Measurements from ENCODE around the gene RNF217.

The RNF217 gene

GRCh38 chr6:124990988-124991387 is 28.8 kb downstream of the RNF217 start:
- FAIRE-seq: no peak

DNA sequence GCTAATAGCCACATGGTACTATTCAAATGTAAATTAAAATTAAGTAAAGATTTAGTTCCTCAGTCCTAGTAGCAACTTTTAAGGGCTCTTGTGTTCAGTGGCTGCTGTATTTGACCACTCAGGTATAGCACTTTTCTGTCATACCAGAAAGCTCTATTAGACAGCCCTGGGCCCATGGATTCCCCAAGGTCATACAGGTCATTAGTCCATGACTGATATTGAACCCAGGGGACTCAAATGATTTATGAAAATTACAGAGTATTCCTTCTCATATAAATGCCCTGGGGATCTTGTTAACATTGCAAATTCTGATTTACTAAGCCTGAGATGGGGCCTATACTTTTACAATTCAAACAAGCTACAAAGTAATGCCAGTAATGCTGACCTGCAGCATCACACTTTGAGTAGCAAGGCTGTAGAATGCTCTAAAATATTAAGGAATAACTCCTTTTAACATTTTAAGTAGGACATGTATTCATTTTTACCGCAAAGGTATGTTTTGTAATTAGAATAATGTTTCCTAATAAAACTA is 29.6 kb downstream of the RNF217 start:
- FAIRE-seq: no peak

GRCh38 chr6:124993327-124993726 is 31.1 kb downstream of the RNF217 start:
- no peak for FAIRE-seq

GRCh38 chr6:124994648-124995047 is 32.4 kb downstream of the RNF217 start:
- FAIRE-seq: no peak

DNA sequence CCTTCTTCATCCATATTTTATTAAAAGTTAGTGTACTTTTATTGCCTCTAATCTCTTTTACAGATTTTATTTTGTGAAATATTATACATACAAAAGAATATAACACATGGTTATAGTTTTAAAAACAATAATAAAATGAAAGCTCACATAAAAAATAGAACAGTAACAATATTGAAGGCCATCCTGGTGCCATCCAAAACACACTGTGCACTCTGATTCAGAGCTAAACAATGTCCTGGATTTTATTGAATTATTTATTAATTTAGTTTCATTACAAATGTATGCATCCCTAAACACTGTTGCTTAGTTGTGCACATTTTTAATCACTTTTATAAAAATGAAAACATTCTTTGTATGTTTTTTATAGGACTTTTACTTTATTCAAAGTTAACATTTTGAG is 32.9 kb downstream of the RNF217 start:
- no peak for FAIRE-seq

DNA sequence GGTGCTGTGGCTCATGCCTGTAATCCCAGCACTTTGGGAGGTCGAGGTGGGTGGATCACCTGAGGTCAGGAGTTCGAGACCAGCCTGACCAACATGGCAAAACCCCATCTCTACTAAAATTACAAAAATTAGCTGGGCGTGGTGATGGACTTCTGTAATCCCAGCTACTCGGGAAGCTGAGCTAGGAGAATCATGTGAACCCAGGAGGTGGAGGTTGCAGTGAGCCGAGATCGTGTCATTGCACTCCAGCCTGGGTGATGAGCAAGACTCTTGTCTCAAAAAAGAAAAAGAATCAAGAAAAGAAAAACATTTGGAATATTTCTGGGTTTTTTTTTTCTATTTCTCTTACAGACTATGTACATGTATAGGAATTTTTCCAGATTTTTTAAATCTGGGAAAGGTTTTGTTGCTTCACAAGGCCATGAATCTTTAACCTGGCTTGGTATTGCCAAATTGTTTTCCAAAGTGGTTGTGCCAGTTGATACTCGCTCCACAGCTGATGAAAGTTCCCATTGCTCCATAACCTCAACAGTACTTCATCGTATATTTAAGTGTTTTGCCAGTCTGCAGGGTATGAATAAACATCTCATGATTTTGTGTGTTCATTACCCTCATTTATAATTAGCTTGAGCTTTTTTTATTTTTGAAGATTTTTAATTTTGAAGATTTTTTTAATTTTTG is 33.5 kb downstream of the RNF217 start:
- peak; percentile 10 for FAIRE-seq

DNA sequence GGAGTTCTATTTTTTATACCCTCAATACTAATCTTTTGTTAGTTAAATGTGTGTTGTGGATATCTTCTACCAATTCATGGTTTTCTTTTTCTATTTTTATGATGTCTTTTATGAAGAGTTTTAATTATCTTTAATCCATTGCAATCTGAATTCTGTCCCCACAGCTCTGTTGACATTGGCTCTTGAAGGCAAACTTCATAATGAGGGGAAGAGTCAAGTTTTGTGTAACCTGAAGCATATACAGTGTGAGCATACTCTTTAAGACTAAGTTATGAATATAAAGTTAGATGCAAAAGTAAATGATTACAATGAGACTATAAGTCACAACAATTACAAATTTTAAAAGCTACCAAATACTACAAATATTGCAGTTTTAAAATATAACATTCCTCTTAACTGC is 34.2 kb downstream of the RNF217 start:
- no peak for FAIRE-seq

DNA sequence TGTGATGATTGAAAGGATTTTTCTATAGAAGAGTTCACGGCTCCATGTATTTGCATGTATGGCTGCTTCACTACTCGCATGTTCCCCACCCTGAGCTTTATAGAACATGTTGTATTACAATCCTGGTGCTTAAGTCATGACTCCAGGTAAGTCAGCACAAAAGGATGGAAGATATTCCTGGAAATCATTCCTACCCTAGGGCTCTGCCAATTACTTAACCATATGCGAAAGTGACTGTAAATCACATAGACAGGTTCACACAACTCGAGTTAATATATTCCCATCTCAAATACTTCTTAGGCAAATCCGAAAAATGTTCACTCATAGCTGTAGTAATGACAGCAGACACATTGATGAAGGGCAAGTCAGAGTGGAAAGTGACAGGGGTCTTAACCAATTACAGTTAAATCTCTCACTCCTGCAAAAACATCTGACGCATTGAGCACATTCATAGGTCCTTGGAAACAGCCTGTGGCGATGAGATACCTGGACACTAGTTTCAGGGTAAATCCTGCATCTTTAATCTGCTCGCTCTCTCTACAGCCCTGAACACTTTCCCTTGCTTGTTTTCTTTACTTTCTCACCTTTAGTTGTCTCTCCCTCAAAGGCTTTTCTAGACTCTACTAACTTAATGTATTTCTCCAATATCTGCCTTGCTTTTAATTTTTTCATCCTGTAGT is 35.1 kb downstream of the RNF217 start:
- no peak for FAIRE-seq

DNA sequence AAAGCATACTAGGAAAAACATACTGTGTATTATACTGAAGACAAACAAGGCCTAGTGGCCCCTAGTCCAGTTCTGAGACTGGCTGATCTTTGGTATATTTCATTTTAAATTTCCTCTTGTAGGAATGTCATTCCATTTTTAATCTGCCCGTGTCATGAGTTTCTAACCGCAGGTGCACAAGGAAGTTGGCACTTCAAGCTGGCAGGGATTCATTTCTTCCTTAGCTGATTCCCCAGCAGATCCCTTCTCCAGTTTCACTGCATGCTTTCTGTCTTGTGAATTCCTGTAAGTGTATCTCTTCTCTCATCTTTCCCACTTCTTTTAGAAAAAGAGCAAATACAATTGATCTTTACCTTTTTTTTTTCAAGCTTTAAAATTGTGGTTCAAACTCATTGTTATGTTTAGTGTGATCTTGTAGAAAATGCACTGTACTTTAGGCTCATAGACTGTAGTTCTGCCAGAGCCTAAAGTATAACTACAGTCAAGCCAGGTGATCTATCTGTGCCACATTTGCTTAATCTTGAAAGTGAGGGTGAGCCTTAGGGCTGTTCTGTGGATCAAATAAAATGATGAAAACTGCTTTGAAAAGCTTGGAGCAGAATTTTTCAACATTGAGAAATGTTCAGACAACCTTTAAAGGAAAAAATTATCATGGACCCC is 37.0 kb downstream of the RNF217 start:
- no peak for FAIRE-seq

- FAIRE-seq: no peak
Observed at GRCh38 chr6:125001684-125002405, 39.6 kb downstream of the RNF217 start.

DNA sequence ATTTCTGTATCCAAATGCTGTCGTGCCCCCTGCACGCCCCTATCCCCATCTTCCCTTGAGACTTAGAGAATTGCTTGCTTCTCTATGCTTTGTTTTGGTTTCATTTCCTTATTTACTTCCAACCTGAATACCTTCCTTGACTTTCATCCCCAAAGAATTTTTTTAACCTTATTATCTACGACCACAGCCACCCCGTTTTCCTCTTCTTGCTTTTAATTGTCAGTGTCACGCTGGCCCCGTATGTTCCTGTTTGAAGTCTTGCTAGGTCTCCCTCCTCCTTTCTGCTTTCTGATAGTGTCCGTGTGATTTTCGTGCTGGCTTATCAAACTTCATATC is 40.1 kb downstream of the RNF217 start:
- FAIRE-seq: no peak

DNA sequence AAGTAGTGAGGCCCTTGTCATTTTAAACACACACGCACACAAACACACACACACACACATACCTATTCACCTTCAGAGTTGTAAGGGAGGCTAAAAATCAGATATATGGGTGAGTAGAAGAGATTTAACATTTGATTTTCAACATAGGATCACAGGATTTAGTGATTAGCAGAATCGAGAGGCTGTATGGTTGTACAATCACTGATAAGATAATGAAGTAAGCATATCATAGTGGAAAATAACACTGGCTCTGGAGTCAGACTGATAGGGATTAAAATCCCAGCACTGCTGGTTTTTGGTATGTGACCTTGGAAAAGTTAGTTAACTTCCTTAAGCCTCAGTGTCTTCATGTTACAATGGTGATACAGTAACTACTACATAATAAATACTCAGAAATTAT is 40.8 kb downstream of the RNF217 start:
- FAIRE-seq: no peak

DNA sequence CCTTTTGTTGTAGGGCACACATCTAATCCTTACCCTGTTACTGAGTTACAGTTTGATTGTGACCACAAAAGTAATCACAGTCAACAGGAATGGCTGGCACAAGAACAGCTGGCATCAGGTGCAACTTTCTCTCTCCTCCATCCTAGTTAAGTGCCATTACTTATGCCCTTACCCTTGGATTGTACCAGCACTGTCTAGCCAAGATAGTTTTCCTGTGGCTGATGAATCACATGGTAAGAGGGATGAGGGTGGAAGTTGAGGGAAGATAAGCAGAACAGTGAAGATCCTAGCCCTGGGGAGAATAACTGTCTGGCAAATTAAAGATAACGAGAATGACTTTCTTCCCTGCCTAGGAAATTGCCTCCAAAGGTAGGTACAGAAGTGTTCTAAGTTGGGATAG is 42.0 kb downstream of the RNF217 start:
- no peak for FAIRE-seq

GRCh38 chr6:125004797-125005595 is 42.8 kb downstream of the RNF217 start:
- FAIRE-seq: no peak

- no peak for FAIRE-seq
Observed at GRCh38 chr6:125008261-125008703, 46.0 kb downstream of the RNF217 start.

GRCh38 chr6:125008957-125009356 is 46.7 kb downstream of the RNF217 start:
- no peak for FAIRE-seq

DNA sequence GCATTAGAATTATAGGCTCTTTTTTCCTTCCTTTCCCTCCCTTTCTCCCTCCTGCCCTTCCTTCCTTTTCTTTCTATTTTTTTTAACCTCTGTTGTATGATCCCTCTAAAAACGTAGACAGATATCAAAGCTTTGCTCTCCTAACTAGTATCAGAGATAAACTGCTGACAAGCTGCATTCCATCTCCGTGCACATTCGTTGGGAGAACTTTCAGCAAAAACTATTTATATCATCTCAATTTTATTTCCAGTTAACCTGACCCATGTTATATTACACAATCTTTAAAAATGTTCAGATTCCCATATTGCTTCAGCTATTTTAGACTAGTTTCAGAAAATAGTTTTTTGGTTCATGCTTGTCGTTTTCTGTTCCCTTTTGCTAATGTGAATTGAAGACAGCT is 47.3 kb downstream of the RNF217 start:
- FAIRE-seq: no peak

DNA sequence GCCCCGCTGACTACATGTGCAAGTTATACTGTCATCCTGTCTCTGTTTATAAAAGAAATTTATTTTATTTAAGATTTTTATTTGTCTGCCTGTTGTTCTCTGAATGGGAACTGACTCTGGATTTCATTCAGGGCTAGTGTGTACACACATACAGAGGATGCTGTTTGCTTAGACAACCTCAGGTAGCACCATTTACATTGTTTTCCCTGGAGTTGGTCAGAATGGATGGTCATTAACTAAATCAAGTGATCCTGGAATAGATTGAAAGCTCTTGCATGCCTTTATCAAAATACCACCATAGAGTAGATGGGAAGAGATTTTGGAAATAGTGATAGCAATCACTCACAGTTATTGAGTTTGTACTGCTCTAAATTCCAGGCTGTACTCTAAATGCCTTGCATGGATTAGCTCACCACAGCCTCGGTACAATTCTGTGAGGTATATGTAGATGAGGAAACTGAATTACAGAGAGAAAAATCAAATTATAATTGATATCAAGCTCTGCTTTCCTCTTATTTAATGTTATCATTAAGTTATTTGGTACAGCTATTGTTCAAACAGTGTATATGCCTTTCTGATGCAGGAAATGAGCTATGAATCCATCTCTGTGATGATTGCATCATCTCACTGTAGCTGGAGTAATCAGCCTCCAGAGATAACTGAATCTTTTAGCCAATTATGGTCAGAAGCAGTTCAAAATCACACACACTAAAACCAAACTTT is 51.9 kb downstream of the RNF217 start:
- FAIRE-seq: no peak

DNA sequence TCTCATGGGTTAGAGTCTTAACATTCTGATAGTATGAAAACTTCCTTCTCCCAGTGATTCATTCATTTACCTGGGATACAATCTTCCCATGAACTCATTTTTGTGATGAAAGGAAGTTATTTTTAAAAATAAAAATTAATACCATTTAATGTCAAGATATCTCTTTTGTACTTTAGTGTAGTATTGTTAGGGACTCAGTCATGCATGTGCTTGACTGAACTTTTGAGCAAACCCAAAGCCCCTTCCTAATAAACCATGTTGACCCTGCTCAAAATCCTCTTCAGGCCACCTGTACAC is 52.4 kb downstream of the RNF217 start:
- FAIRE-seq: no peak

GRCh38 chr6:125015152-125015551 is 52.9 kb downstream of the RNF217 start:
- no peak for FAIRE-seq

- FAIRE-seq: no peak
Observed at GRCh38 chr6:125018136-125018535, 55.9 kb downstream of the RNF217 start.

GRCh38 chr6:125019281-125019680 is 57.0 kb downstream of the RNF217 start:
- FAIRE-seq: no peak
